ENCODE results near the gene JCHAIN. TPM values are rescaled to one million over a fixed set of nuclear protein-coding genes. Genes with fewer than 3 reads are reported as not detected.

JCHAIN gene
- total RNA-seq, 2 experiments from 2014 or later, result not detected

DNA sequence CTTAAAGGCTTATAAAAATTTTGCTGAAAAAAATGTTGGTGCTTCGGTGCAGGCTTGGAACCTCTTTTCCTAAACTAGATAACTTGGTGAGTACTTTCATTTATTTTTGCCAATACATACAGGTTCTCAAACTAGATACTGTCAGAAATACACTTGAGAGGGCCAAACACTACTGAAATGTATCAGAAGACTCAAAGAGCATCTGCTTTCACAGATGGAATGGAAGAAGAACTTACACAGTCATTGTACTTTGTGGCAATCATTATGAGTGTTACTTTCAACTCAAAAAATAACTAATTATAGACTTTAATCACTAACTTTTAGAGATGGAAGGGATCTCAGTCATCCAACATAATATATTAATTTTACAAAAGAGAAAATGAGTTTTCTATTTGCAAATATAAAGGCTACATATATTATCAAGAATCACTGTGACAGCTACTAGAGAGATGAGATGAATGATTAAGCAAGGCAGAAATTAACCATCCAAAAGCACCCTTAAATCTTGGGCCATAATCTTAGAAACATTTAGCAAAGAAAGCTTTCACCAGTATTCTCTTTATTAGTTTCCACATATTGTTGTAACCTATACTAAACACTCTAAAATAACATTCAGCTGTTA is 36.7 kb downstream of the JCHAIN start:
- intact Hi-C loops (cut with micrococcal nuclease), result no loop called here
- no peaks in the 10 kb centered on the region for H3K36me3 Mint-ChIP-seq (ENCODE audit: low read depth)
- H3K9me3 Mint-ChIP-seq, result no peaks in the 10 kb centered on the region
- TF ChIP-seq, protein P1, sequence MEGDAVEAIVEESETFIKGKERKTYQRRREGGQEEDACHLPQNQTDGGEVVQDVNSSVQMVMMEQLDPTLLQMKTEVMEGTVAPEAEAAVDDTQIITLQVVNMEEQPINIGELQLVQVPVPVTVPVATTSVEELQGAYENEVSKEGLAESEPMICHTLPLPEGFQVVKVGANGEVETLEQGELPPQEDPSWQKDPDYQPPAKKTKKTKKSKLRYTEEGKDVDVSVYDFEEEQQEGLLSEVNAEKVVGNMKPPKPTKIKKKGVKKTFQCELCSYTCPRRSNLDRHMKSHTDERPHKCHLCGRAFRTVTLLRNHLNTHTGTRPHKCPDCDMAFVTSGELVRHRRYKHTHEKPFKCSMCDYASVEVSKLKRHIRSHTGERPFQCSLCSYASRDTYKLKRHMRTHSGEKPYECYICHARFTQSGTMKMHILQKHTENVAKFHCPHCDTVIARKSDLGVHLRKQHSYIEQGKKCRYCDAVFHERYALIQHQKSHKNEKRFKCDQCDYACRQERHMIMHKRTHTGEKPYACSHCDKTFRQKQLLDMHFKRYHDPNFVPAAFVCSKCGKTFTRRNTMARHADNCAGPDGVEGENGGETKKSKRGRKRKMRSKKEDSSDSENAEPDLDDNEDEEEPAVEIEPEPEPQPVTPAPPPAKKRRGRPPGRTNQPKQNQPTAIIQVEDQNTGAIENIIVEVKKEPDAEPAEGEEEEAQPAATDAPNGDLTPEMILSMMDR (IDR thresholded peaks at IDR 0.05), result no peak
- peaks cover 1% of the 10 kb centered on the region for H3K27me3 Mint-ChIP-seq
- POLR2A ChIA-PET, result no interaction called here
- peaks cover 6% of the 10 kb centered on the region for H3K4me1 Mint-ChIP-seq (ENCODE audit: low read depth)
- H3K4me3 Mint-ChIP-seq, result no peak overlapping the region
- CTCF ChIA-PET, result interaction anchor here (1.4 to 2.4 kb wide), 2 partner anchors 14 to 23 kb away, joined by 5 to 11 read pairs; no protein-coding TSS in a partner anchor
- DNase-seq, result no peak
- no peak overlapping the region for H3K27ac Mint-ChIP-seq
- ATAC-seq, result peak; percentile 45

GRCh38 chr4:70628444-70628843 is 37.9 kb downstream of the JCHAIN start, which contains the start of gene ENAM:
Gene ENAM (plus strand): TSS chr4:70628744. CDS start chr4:70629501, 757 bp downstream.
- Mint-ChIP-seq H3K4me1 (ENCODE audit: low read depth) (peaks cover 9% of the 10 kb centered on the region), H3K27me3 (peaks cover 1% of the 10 kb centered on the region), H3K9me3 (no peaks in the 10 kb centered on the region), H3K27ac (no peak within 1 kb of the TSS), H3K36me3 (ENCODE audit: low read depth) (no peaks in the 10 kb centered on the region), H3K4me3 (no peak within 1 kb of the TSS)
- TF ChIP-seq, protein P1 (IDR thresholded peaks at IDR 0.05), result no peak
- no peak for ATAC-seq
- intact Hi-C loops (cut with micrococcal nuclease), result no loop called here
- POLR2A ChIA-PET, result no interaction called here
- CTCF ChIA-PET, result interaction anchor here (0.9 to 2.4 kb wide), 3 partner anchors 12 to 27 kb away, joined by 3 to 11 read pairs (median 5); no protein-coding TSS in a partner anchor
- no peak for DNase-seq

GRCh38 chr4:70627620-70628019 is 38.7 kb downstream of the JCHAIN start:
- ATAC-seq (no peak), DNase-seq (no peak)
- TF ChIP-seq, protein P1 (IDR thresholded peaks at IDR 0.05), result no peak
- Mint-ChIP-seq H3K27me3 (peaks cover 1% of the 10 kb centered on the region), H3K9me3 (no peaks in the 10 kb centered on the region), H3K27ac (no peak overlapping the region), H3K4me1 (ENCODE audit: low read depth) (peaks cover 12% of the 10 kb centered on the region), H3K4me3 (no peak overlapping the region), H3K36me3 (ENCODE audit: low read depth) (no peaks in the 10 kb centered on the region)
- intact Hi-C loops (cut with micrococcal nuclease), result no loop called here
- ChIA-PET POLR2A (interaction anchor here (0.6 kb wide), 1 partner anchor 24 kb away, joined by 3 read pairs; no protein-coding TSS in a partner anchor), CTCF (interaction anchor here (0.9 to 2.4 kb wide), 4 partner anchors 12 to 26 kb away, joined by 3 to 5 read pairs (median 3); no protein-coding TSS in a partner anchor)

DNA sequence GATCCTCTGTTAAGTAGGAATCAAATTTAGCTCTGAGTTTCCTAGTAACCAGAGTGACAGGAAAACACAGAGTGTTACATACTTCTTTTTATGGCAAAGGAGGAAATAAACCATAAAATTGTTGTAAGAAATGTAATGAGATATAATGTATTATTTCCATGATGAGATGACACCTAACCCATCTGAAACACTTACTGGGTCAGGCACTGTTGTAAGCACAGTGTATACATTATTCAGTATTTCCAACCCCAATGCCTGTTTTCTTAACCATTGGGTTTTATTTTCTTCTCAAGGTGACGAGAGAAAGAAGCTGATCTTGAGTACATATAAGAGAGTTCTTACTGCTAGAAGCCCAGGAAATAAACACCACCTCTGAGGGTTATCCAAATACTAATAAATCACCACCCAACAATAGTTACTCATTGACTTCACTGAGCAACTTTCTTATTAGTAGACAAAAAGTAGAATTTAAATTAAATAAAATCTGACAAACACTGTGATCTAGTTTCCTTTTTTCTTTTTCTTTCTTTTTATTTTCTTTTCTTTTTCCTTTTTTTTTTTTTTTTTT is 42.0 kb downstream of the JCHAIN start:
- ATAC-seq, result peak; percentile 57
- ChIA-PET CTCF (interaction anchor here (0.8 to 1.5 kb wide), 3 partner anchors 9 to 380 kb away, joined by 3 to 4 read pairs (median 3); no protein-coding TSS in a partner anchor), POLR2A (no interaction called here)
- Mint-ChIP-seq H3K36me3 (ENCODE audit: low read depth) (no peaks in the 10 kb centered on the region), H3K4me1 (ENCODE audit: low read depth) (peaks cover 10% of the 10 kb centered on the region), H3K9me3 (no peaks in the 10 kb centered on the region), H3K4me3 (no peak overlapping the region), H3K27ac (no peak overlapping the region), H3K27me3 (no peaks in the 10 kb centered on the region)
- intact Hi-C loops (cut with micrococcal nuclease), result no loop called here
- TF ChIP-seq, protein P1 (IDR thresholded peaks at IDR 0.05), result no peak
- no peak for DNase-seq

GRCh38 chr4:70623323-70623722 is 43.0 kb downstream of the JCHAIN start:
- Mint-ChIP-seq H3K4me3 (no peak overlapping the region), H3K27ac (no peak overlapping the region), H3K4me1 (ENCODE audit: low read depth) (peaks cover 6% of the 10 kb centered on the region), H3K27me3 (no peaks in the 10 kb centered on the region), H3K9me3 (no peaks in the 10 kb centered on the region), H3K36me3 (ENCODE audit: low read depth) (no peaks in the 10 kb centered on the region)
- POLR2A ChIA-PET, result no interaction called here
- TF ChIP-seq, protein P1 (IDR thresholded peaks at IDR 0.05), result no peak
- intact Hi-C loops (cut with micrococcal nuclease), result no loop called here
- CTCF ChIA-PET, result no interaction called here
- ATAC-seq (peak; percentile 70), DNase-seq (peak; percentile 28)
